HG03095 (cell line): ENCODE measurements around the gene BTBD18.

Experiments
- ATAC-seq: cut with Tn5 transposase; IDR thresholded peaks from one replicate; pipeline ENCODE4 v1.9.1; 2021; ENCODE audit warnings: moderate library complexity; ENCODE audit not compliant: unreplicated experiment

Gene BTBD18

GRCh38 chr11:57751676-57752253 lies at the start of gene BTBD18:
TSS of gene BTBD18 (minus strand) at chr11:57751819. CDS start at chr11:57751188, 631 bp downstream.
- no peak for ATAC-seq

GRCh38 chr11:57801183-57801485 lies 49.5 kb upstream of the BTBD18 start:
- no peak for ATAC-seq

DNA sequence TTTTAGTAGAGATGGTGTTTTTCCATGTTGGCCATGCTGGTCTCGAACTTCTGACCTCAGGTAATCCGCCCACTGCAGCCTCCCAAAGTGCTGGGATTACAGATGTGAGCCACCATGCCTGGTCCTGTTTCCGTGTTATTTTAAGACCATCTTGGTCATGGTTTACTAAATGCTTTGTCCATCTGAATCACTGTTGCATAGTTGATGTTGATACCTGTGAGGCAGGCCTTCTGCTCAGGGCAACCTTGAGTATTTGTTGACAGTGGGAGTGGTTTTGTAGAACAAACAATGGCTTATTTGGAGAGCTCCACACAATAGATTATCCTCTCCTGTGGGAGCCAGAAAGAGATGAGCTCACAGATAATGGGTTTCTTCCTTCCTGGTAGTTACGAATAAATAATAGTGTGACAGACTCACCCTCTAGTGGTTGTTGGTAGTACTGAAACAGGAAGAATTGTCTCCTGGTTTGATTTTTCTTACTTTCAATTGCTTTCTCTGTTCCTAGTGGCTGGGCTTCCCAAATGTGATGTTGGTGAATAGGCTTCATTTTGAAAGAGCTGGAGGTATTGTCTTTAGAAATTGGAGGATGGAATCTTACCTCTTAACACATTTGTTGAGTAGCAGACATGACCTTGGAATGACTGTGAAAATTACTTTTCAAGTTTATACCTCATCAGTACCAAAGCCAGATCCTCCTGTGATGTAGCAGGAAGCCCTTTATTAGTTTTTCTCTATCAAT lies 49.0 kb upstream of the BTBD18 start:
- peak; percentile 76 for ATAC-seq

DNA sequence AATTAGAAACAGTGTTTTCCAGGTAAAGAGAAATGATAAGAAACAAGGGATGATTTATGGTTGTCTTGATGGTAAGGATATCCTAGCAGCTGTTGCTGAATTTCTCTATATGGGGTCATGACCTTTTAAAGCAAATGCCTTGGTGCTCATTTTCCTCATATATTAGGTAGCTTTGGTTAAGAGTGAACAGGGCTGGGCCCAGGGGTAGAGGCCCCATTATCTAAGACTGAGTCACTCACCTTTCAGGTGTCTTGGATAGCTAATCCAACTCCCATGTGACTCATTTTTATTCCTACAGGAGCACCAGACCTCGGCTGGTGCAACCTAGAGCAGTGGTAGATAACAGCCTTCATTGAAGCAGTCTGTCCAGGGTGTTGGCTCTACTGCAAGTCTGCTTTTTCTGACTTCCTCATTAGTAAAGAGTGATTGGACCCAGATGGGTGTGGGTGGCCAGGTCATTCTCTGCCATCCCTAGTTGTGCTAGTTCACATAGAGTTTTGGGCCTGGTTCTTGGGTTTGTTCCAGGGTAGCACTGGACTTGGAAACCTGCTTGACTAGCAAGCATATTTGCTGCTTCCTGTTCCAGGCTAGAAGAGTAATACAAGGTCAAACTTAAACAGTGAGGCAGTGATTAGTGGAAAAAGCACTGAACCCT lies 47.4 kb upstream of the BTBD18 start:
- ATAC-seq = no peak

DNA sequence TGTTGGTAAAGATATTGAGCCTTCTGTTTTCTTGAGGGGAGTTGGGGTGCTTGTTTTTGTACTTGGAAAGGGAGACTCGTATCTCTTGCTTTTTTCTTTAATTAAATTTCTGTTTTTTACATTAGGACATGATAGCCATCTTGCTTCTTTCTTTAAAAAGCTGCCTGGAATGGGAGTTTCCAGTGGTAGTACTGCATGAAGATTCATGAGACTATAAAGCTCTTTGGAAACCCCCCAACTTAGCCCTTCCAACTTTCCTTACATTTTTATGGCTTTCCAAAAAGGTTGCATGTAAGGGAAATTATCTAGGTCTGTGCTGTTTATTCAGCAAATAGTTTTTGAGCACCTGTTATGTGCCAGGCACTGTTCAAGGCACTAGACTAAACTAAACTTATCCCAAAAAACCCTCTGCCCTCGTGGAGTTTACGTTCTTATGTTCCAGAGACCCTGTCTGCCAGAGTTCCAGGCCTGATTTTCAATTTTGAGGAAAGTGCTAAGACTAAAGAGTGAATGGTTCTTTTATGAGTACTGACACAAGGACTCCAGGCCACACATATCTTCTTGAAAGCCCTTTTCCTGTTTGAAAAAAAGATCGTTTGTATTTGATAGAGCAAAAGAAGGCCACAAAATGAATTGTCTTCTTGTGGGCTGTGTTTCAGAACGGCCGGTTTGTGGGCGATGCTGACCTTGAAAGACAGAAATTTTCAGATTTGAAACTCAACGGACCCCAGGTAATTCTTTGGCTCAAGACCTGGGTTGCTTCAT lies 41.9 kb upstream of the BTBD18 start:
- no peak for ATAC-seq

DNA sequence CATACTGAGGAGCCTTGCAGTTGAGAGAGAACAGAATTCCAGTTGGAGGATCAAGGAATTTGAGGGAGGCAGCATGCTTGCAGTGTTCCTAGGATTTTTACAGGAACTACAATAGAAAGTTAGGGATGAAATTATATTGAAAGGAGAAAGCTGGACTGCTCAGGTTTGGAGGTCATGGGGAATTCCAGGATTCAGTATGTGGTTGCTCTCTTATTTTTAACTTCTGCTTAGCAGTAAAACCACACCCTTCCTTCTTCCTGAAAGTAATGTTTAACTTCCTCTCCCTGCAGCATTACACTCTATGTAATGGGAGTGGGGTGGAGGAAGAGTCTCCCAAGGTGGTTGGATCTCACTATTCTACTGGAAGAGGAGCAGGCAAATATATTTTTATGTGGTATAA lies 41.3 kb upstream of the BTBD18 start:
- no peak for ATAC-seq

- ATAC-seq = peak; percentile 86
Measured at GRCh38 chr11:57792060-57792541, 40.5 kb upstream of the BTBD18 start.

DNA sequence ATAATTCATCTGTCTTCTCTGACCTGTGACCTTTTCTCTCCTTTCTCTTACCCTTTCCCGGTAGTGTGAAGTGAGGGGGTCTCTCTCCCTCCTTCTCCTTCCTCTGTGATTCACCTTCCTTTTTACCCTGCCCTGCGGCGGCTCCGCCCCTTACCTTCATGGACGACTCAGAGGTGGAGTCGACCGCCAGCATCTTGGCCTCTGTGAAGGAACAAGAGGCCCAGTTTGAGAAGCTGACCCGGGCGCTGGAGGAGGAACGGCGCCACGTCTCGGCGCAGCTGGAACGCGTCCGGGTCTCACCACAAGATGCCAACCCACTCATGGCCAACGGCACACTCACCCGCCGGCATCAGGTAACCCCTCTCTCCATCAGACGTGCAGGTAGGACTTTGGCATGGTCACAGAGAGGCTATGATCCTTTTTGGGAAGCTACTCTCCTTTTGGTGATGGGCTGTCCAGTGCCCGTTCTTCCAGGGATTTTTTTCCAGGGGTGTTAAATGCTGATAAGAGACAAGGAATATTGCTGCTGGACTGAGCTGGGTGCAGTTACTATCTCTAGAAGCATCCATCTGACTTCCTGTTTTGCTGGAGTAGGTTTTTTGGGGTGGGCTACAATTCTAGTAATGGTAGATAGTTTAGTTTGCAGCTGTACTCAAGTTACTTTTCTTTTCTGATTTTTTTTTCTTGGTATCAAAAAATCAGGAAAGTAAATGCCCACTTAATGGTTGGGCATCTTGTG lies 39.9 kb upstream of the BTBD18 start:
- no peak for ATAC-seq

DNA sequence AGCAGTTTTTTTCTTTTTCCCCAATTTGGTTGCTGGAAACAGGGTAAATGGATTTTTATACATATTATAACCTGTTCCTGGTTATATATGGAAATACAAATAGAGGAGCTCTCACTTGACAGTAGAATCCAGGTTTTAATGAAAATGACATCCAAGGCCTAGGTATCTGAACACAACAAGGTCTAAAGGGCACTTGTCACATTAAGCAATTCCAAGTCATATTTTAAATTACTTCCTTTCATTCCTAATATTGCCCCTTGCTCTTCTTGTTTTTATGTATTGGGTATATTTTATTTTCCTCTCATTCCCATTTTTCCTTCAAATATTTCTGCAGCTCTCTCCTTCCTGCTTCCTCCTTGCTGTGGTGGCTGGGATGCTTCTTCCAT lies 37.1 kb upstream of the BTBD18 start:
- ATAC-seq = no peak

DNA sequence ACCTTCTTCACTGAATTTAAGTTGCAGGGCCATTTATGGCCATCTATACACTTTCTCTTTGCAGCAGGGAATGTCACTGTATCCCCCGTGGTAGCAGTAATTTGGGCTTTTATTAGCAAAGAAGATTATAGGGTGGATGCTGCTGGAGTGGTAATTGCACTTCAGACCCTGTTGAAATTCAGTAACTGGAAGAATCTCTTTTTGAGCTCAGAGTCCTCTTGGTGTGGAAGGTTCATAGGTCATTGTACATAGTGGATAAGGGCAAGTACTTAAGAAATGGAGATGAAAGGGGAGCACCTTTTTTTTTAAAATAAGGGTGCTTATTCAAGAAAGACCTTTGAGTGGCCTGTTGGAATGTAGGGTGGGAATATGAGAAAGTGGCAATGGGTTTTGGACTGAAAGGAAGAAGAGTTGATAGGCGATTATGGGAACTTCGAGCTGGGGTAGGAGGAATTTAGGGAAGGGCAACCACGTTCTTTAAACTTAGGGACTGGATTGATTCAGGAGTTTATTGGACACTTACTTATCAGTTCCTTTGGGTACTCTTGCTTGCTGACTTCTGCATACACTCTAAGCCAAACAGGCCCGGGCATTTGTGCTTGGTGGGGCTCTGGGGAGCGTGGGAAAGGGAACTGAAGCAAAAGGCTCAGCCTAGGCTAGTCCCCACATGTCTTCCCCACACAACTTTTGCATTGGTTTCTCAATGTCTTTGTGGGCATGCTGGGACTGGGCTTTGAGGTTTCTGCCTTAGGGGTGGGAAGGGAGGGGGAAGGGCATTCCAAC lies 36.5 kb upstream of the BTBD18 start:
- peak; percentile 35 for ATAC-seq

DNA sequence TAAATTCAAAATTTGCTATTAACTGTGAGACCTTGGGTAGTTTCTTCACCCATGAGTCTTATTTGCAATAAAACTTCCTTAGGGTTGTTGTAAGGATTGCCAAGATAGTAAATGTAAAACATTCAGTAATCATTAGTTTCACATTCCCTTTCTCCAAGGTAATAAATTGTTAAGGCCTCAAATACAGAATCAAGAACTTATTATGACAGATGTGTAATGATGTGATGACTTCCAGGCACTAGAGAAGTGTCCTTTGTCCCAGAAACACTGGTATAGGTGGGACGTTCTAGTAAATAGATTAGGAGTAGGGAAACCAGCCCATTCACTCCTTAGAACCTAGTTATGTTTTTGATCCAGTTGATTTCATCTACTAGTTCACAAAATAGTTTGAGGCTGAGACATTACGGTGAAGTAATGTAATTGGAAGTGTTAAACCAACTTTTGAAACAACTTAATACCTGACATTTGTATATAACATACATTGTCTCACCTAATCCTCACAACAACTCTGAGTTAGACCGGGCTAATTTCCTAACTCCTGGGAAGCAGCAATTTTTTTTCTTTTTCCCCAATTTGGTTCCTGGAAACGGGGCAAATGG lies 35.5 kb upstream of the BTBD18 start:
- ATAC-seq = no peak

DNA sequence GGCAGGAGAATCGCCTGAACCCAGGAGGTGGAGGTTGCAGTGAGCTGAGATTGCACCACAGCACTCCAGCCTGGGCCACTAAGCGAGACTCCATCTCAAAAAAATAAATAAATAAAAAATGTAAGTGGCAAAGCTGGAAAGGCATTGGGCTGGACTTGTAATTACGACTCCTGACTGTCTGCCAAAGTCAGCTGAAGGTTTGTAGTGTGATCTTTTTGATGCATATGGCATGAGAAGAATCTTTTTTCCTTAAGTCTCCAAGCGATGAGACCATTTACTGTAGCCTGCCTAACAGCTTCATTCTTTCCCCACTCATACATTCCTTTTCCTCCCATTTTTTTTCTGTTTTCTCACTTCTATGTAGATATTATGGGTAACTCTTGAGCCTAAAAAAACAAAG lies 34.8 kb upstream of the BTBD18 start:
- no peak for ATAC-seq

DNA sequence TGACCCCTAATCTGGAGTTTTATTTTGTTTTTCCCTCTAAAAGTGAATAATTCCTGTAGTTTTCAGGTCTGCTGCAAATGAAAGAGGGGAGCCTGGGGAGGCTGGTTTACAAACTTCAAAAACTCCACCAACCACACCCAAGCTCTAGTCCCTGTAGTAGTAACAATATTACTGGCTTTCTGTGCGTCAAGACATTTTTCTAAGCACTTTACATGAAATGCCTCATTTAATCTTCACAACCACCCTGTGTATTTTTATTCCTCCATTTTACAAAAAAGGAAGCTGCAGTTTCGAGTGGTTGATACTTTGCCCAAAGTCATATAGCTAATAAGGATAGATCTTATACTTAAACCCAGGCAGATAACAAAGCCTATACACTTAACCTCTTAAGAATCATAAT lies 33.5 kb upstream of the BTBD18 start:
- no peak for ATAC-seq

DNA sequence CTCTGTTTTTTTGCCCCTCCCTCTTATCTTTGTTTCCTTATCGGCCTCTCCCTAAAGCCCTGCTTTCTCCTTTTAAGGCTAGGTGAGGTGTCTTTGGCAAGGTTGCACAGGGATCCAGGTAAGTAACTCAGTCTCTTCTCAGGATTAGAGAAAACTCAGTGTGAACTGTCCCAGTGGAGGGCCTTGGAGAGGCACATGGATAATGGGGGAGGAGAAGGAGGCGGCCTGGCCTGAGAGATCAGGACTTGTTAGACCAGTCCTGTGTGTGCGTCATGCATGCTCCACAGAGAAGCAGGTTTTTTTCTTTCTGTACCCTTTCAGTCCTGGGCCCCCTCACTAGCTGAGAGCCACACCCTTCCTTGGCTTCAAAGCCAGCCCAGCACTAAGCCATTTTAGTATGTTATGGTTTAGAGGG lies 29.9 kb upstream of the BTBD18 start:
- ATAC-seq = no peak

DNA sequence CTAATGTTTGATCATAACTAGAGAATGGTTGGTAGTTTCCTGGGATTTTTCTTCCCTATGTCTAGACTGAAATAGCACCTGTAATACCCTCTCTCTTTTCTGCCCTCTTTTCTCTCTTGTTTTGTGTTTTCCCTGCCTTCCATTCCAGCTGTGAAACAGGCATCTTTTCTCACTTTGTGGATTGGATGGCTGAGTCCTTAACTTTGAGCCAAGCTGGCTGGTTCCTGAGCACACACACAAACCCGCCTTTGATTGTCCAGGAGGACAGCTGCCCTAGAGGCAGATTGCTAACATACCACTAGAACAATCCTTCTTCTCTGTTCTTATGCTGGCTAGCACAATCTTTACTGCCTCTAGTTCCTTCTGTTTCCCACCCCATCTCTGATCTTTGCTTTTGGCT lies 27.7 kb upstream of the BTBD18 start:
- no peak for ATAC-seq

DNA sequence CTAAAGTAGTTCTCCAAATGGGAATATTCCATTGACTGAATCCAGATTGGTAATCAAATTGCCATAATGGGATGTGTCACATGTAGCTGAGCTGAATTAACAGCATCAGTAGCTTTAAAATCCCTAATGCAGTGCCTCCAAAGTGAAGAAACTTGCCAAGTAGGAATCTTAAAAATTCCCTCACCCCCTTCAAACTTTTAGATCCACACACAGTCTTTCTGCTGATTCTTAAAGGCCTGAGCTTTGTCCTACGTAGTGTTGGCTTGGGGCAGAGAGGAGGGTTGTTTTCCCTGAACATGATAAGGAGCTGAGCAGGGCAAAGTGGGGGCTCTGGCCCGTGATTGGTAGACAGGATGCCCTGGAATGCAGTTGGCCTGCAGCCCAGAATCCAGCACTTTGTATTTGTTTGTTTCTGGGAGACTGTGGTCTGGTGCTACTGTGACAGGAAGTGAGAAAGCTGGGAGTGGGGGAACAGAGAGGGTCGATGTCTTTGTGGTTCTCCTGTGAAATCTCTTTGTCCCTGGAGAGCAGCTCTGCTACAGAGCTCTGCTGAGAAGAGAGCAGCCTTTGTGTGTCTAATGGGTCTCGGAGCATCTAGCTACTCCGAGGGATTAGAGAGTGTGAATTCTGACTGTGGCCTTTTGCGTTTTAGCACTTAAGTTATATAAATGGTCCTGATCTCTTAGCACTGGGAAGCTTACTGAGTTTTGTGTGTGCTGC lies 26.9 kb upstream of the BTBD18 start:
- ATAC-seq = no peak

GRCh38 chr11:57777969-57778317 lies 26.3 kb upstream of the BTBD18 start:
- no peak for ATAC-seq

DNA sequence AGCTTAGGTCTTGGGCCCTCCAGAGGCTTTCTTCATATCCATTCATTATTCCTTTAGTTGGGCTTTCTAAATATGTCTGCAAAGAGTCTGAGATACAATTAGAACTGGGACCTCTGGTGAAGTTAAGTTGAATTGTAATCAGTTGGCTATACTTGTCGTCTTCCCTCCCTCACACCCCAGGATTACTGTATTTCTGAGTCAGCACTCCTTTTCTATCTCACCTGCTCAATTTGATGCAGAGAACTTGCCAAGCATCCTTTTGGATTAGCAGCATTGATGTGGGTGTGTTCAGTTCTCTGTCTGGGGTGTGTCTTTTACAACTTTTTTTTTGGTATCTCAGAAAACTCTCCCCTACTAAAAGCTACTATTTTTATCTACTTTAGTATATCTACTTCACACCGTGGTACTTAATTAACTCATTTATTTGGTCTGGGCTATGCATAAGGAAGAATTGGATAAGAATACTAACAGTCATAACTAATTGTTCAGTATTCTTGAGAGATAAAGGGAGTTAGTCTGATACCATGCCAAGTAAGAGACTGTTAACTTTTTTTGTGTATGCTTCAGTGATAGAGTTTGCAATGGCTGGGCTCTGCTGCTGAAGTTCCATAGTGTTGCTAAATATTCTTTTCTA lies 25.1 kb upstream of the BTBD18 start:
- ATAC-seq = no peak

DNA sequence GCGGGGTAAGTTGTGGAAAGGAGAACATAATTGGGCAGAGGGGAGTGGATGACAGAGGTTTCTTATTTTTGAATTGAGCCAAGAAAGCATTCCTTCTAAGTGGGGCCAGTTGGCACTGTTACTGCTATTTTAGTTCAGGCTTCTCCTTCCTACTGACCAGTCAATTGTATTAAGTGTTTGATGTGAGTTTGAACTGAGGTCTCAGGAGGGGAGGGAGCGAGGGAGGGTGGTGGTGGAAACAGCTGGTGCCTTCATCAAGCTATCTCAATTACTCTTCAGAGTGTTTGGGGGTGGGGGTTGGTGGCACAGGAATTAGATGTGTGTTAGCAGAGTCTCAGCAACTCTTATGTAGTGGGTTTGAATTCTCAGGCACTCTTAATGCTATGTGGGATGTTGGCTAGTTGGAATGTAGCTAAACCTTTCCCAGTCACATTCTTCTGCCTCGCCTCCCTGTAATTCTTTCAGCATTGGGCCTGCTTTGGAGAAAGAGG lies 24.5 kb upstream of the BTBD18 start:
- ATAC-seq = no peak
